ENCODE results near the gene FBN3.

- TF ChIP-seq FOXK2 (IDR thresholded peaks at IDR 0.05) = no peak
- TF ChIP-seq SP1 (IDR thresholded peaks at IDR 0.05) = no peak
- TF ChIP-seq FOXA1 (IDR thresholded peaks at IDR 0.05) = no peak
- TF ChIP-seq LEF1 (IDR thresholded peaks at IDR 0.05; ENCODE audit: borderline replicate concordance) = no peak
- no peak for TF ChIP-seq NFRKB (IDR thresholded peaks at IDR 0.05)
- TF ChIP-seq SUZ12 (IDR thresholded peaks at IDR 0.05) = no peak
- no peak for TF ChIP-seq HDGF (IDR thresholded peaks at IDR 0.05; ENCODE audit: borderline replicate concordance)
- no peak for TF ChIP-seq ZNF384 (IDR thresholded peaks at IDR 0.05)
- no peak for TF ChIP-seq FOXM1 (IDR thresholded peaks at IDR 0.05; ENCODE audit: borderline replicate concordance)
- TF ChIP-seq L3MBTL2 (conservative IDR thresholded peaks at IDR 0.05) = no peak
- TF ChIP-seq ELF4 (IDR thresholded peaks at IDR 0.05) = no peak
- TF ChIP-seq BHLHE40 (IDR thresholded peaks at IDR 0.05; ENCODE audit: borderline replicate concordance) = no peak
- no peak for TF ChIP-seq CTBP1 (IDR thresholded peaks at IDR 0.05; ENCODE audit: borderline replicate concordance)
- TF ChIP-seq ARNT (IDR thresholded peaks at IDR 0.05) = no peak
Observed at GRCh38 chr19:8086849-8087248, 62.5 kb downstream of the FBN3 start.
